ENCODE measurements around the gene PPP1R3D. TPM values are rescaled to one million over a fixed set of nuclear protein-coding genes. Genes with fewer than 3 reads are reported as not detected.
A peak's percentile ranks its signal among the peaks of the same experiment; 100 is the strongest.

Gene PPP1R3D
- total and polyA plus RNA-seq, 2 of the 8 experiments (the other 6 are each of a cell fraction or from before 2014, with no cell fraction given), result 1.4 to 3.9 TPM

- TF ChIP-seq CTCF (IDR thresholded peaks at IDR 0.05; ENCODE audit: control extremely low read depth in 1 of 3, insufficient read depth in 1 of 3, low read depth in 1 of 3, low read length in 3 of 3), result peak; percentile 67 to 82 (median 73)
- peak; percentile 58; the same call in 1 of the 2 replicates for TF ChIP-seq MAX (IDR thresholded peaks at IDR 0.05)
- 0 out of 2 replicates have a peak, but pooled peaks have one; percentile 41 for TF ChIP-seq SUZ12 (IDR thresholded peaks at IDR 0.05; ENCODE audit: low read length)
- peak; percentile 98 for TF ChIP-seq KDM4A (IDR thresholded peaks at IDR 0.05; ENCODE audit: low read depth, low read length, severe bottlenecking)
- peak; percentile 30 to 46; a peak in 3 of 4 replicates for TF ChIP-seq RAD21 (IDR thresholded peaks at IDR 0.05 in 1 of 2, conservative IDR thresholded peaks at IDR 0.05 in 1 of 2; ENCODE audit: low read depth in 2 of 2, low read length in 2 of 2)
- TF ChIP-seq RBBP5 (IDR thresholded peaks at IDR 0.05; ENCODE audit: borderline replicate concordance, low read depth, low read length), result peak; percentile 27; the same call in 1 of the 2 replicates
- no peak for TF ChIP-seq HDAC2 (IDR thresholded peaks at IDR 0.05; ENCODE audit: borderline replicate concordance in 1 of 2, low read depth in 2 of 2, low read length in 2 of 2)
Measured at GRCh38 chr20:59933849-59934585, 6.1 kb downstream of the PPP1R3D start (continued).

Measured in H1 (cell line).